ENCODE measurements around the gene CASK. TPM values are rescaled to one million over a fixed set of nuclear protein-coding genes. Genes with fewer than 3 reads are reported as not detected.

Gene CASK
- total RNA-seq, 4 donors from 2014 or later, result 21.3 to 28.7 (median 24.0) TPM

- TF ChIP-seq POLR2A (IDR thresholded peaks at IDR 0.05; ENCODE audit: low read depth) (no peak), EP300 (IDR thresholded peaks at IDR 0.05) (no peak), CTCF (IDR thresholded peaks at IDR 0.05) (no peak), POLR2AphosphoS5 (IDR thresholded peaks at IDR 0.05) (no peak)
- H3K27ac ChIP-seq (replicated peaks in 1 of 4), result no peak overlapping the region
Observed at GRCh38 chrX:41822892-41823291, 100.5 kb downstream of the CASK start.

DNA sequence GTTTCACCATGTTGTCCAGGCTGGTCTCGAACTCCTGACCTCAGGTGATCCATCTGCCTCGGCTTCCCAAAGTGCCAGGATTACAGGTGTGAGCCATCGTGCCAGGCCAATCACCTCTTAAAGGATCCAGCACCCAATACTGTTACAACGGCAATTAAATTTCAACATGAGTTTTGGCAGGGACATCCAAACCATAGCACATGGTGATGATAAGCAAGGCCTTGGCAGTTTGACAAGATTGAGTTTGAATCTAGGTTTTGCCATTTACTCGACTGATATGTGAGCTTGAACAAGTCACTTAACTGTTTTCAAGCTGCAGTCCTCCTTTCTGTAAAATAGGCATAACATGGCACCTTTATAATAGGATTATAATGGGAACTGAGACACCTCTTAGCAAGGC, 115.3 kb downstream of the CASK start:
- H3K36me3 ChIP-seq, result no peaks in the 10 kb centered on the region
- DNase-seq (ENCODE audit: extremely low spot score), result no peak
- 87% methylated on average over 5 of the region's 5 CpGs for WGBS
- no peak for TF ChIP-seq CTCF (IDR thresholded peaks at IDR 0.05)
- no peak for TF ChIP-seq POLR2A (IDR thresholded peaks at IDR 0.05; ENCODE audit: low read depth)
- TF ChIP-seq POLR2AphosphoS5 (IDR thresholded peaks at IDR 0.05), result no peak
- TF ChIP-seq EP300 (IDR thresholded peaks at IDR 0.05), result no peak
- H3K27ac ChIP-seq (replicated peaks in 1 of 4), result no peak overlapping the region
- H3K9me3 ChIP-seq, result peaks cover 0 to 12% (median 2%) of the 10 kb centered on the region in 4 donors
- H3K27me3 ChIP-seq, result no peaks in the 10 kb centered on the region
- intact Hi-C loops (cut with DNase I), result no loop called here
- H3K4me1 ChIP-seq, result no peaks in the 10 kb centered on the region
- H3K4me3 ChIP-seq, result no peak overlapping the region

More at GRCh38 chrX:41822892-41823291, 100.5 kb downstream of the CASK start:
- Histone ChIP-seq H3K27me3 (peaks cover 0 to 4% (median 0%) of the 10 kb centered on the region in 4 donors), H3K36me3 (no peaks in the 10 kb centered on the region), H3K9me3 (no peaks in the 10 kb centered on the region), H3K4me3 (no peak overlapping the region), H3K4me1 (peaks cover 0 to 4% (median under 1%) of the 10 kb centered on the region in 4 donors)
- DNase-seq (ENCODE audit: extremely low spot score), result no peak
- WGBS, result 86% methylated on average over 2 of the region's 2 CpGs
- intact Hi-C loops (cut with DNase I), result no loop called here

DNA sequence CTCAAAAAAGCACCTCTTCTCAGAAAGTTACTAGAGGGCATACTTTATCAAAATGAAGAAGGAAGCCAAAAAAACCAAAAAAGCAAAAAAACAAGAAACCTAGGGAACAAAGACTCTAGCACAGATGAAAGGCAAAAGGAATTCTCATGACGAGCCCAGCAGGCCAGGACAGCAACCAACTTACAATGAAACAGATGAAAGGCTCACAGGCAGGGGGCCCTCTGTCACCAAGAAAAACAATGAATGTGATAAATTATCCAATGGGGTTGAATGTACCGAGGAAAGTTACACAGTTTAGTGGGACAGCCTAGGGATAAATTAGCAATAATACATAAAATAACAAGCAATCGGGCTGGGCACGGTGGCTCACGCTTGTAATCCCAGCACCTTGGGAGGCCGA, 120.4 kb downstream of the CASK start:
- intact Hi-C loops (cut with DNase I), result no loop called here

DNA sequence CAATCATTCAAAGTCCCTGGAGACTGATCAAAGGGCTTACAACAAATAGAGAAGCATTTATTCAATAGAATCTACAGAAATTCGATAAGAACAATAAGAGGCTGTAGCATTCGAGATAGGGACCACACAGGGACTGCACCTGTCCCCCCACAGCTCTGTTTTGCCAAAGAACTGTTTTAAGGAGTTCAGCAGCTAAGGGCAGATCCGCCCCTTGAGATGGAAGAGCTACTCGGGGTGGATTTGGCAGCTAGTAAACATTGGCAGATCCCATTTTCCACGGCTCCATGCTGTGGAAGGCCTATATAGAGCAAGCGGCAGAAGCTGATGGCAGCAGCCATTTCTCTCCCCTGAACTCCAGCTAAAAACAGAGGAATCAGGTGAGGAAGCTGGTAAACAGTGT, 123.7 kb downstream of the CASK start:
- H3K27ac ChIP-seq (replicated peaks in 1 of 4), result no peak overlapping the region
- no peak overlapping the region for H3K4me3 ChIP-seq
- TF ChIP-seq POLR2AphosphoS5 (IDR thresholded peaks at IDR 0.05), result no peak
- TF ChIP-seq CTCF (IDR thresholded peaks at IDR 0.05), result no peak
- no peak for TF ChIP-seq POLR2A (IDR thresholded peaks at IDR 0.05; ENCODE audit: low read depth)
- no peak for TF ChIP-seq EP300 (IDR thresholded peaks at IDR 0.05)
- WGBS, result 74% methylated on average over 6 of the region's 6 CpGs
- DNase-seq (ENCODE audit: extremely low spot score), result no peak
- peaks cover 0 to 6% (median 0%) of the 10 kb centered on the region in 4 donors for H3K27me3 ChIP-seq
- peaks cover 0 to 9% (median 3%) of the 10 kb centered on the region in 4 donors for H3K4me1 ChIP-seq
- H3K36me3 ChIP-seq, result no peaks in the 10 kb centered on the region
- H3K9me3 ChIP-seq, result no peaks in the 10 kb centered on the region
- intact Hi-C loops (cut with DNase I), result loop anchor here (5.0 to 10.0 kb wide), 2 partner anchors 125 to 1758 kb away; partner anchors contain the start of gene CASK

More for the DNA sequence above, 120.4 kb downstream of the CASK start:
- H3K4me1 ChIP-seq, result no peaks in the 10 kb centered on the region
- WGBS, result 75% methylated on average over 6 of the region's 6 CpGs
- H3K9me3 ChIP-seq, result no peaks in the 10 kb centered on the region
- no peak overlapping the region for H3K27ac ChIP-seq (replicated peaks in 1 of 4)
- peaks cover 0 to 6% (median 0%) of the 10 kb centered on the region in 4 donors for H3K27me3 ChIP-seq
- H3K4me3 ChIP-seq, result no peak overlapping the region
- no peak for TF ChIP-seq EP300 (IDR thresholded peaks at IDR 0.05)
- TF ChIP-seq CTCF (IDR thresholded peaks at IDR 0.05), result no peak
- TF ChIP-seq POLR2A (IDR thresholded peaks at IDR 0.05; ENCODE audit: low read depth), result no peak
- TF ChIP-seq POLR2AphosphoS5 (IDR thresholded peaks at IDR 0.05), result no peak
- DNase-seq (ENCODE audit: extremely low spot score), result no peak
- no peaks in the 10 kb centered on the region for H3K36me3 ChIP-seq

DNA sequence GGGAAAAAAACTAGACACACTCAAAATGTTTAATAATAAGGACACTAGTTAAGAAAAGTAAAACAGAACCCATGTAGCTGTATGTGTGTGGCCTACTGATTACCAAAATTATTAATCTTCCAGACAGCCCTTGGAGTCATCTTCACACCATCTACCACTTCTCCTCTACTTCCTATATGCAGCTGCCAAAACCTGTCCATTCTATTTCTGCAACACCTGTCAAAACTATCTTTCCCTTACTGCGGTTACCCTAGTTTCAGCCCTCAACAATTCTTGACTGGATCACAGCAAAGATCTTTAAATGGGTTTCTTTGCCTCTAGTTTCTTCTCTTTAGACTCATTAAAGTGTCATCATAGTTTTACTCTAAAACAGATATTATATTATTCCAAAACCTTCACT, 126.8 kb downstream of the CASK start:
- no peak overlapping the region for H3K4me3 ChIP-seq
- DNase-seq (ENCODE audit: extremely low spot score), result no peak
- WGBS, result 65% methylated on average over 1 of the region's 1 CpG
- no peaks in the 10 kb centered on the region for H3K9me3 ChIP-seq
- H3K4me1 ChIP-seq, result peaks cover 0 to 9% (median 3%) of the 10 kb centered on the region in 4 donors
- TF ChIP-seq POLR2A (IDR thresholded peaks at IDR 0.05; ENCODE audit: low read depth), result no peak
- TF ChIP-seq EP300 (IDR thresholded peaks at IDR 0.05), result no peak
- no peak for TF ChIP-seq POLR2AphosphoS5 (IDR thresholded peaks at IDR 0.05)
- no peak overlapping the region for H3K27ac ChIP-seq (replicated peaks in 1 of 4)
- peaks cover 0 to 6% (median 0%) of the 10 kb centered on the region in 4 donors for H3K27me3 ChIP-seq
- intact Hi-C loops (cut with DNase I), result loop anchor here (5.0 to 10.0 kb wide), 2 partner anchors 128 to 1761 kb away; partner anchors contain the start of gene CASK
- H3K36me3 ChIP-seq, result no peaks in the 10 kb centered on the region
